ENCODE data around the gene DBNL. TPM values are rescaled to one million over a fixed set of nuclear protein-coding genes. Genes with fewer than 3 reads are reported as not detected.

The DBNL gene
- total and polyA plus RNA-seq, 4 experiments from 2014 or later: 157 to 250 (median 171) TPM

- peaks cover 7% of the 10 kb centered on the region for H3K27me3 ChIP-seq (ENCODE audit: insufficient read depth, low read length)
- no peak overlapping the region for H3K4me3 ChIP-seq (ENCODE audit: low read length in 2 of 2)
- peaks cover 0 to 7% of the 10 kb centered on the region in 2 donors for H3K36me3 Mint-ChIP-seq
- peak overlapping the region in 1 of 7 donors; percentile 30 for H3K27ac Mint-ChIP-seq
- POLR2A ChIA-PET (ENCODE audit: partially characterized antibody): no interaction called here
- peaks cover 5% of the 10 kb centered on the region for H3K4me1 ChIP-seq (ENCODE audit: insufficient read depth, low read length)
- peaks cover 0 to 2% (median 0%) of the 10 kb centered on the region in 8 donors for H3K9me3 Mint-ChIP-seq
- CTCF ChIA-PET (ENCODE audit: partially characterized antibody): no interaction called here
- no peak overlapping the region for H3K4me3 Mint-ChIP-seq
- no peaks in the 10 kb centered on the region for H3K9me3 ChIP-seq (ENCODE audit: control insufficient read depth in 1 of 2, low read length in 2 of 2)
- no peak overlapping the region for H3K27ac ChIP-seq (ENCODE audit: low read depth, low read length)
- DNase-seq: no peak
- intact Hi-C loops (cut with micrococcal nuclease): no loop called here
- no peaks in the 10 kb centered on the region for H3K36me3 ChIP-seq (ENCODE audit: insufficient read depth, low read length)
- peaks cover 2 to 16% (median 4%) of the 10 kb centered on the region in 4 donors for H3K4me1 Mint-ChIP-seq
- peaks cover 4 to 10% of the 10 kb centered on the region in 2 donors for H3K27me3 Mint-ChIP-seq
These were observed 64.6 kb downstream of the DBNL start for GRCh38 chr7:44108768-44109750.

- Mint-ChIP-seq H3K27ac (no peak overlapping the region), H3K4me1 (peaks cover 2 to 14% (median 4%) of the 10 kb centered on the region in 4 donors), H3K27me3 (peaks cover 4 to 10% of the 10 kb centered on the region in 2 donors), H3K36me3 (peaks cover 0 to 13% of the 10 kb centered on the region in 2 donors), H3K9me3 (peaks cover 0 to 2% (median 0%) of the 10 kb centered on the region in 8 donors), H3K4me3 (no peak overlapping the region)
- DNase-seq: no peak
- H3K4me3 ChIP-seq (ENCODE audit: low read length in 2 of 2): no peak overlapping the region
- POLR2A ChIA-PET (ENCODE audit: partially characterized antibody): no interaction called here
- no peak overlapping the region for H3K27ac ChIP-seq (ENCODE audit: low read depth, low read length)
- intact Hi-C loops (cut with micrococcal nuclease): no loop called here
- CTCF ChIA-PET (ENCODE audit: partially characterized antibody): no interaction called here
- H3K27me3 ChIP-seq (ENCODE audit: insufficient read depth, low read length): peaks cover 5% of the 10 kb centered on the region
- H3K9me3 ChIP-seq (ENCODE audit: control insufficient read depth in 1 of 2, low read length in 2 of 2): no peaks in the 10 kb centered on the region
- no peaks in the 10 kb centered on the region for H3K4me1 ChIP-seq (ENCODE audit: insufficient read depth, low read length)
- peaks cover 2% of the 10 kb centered on the region for H3K36me3 ChIP-seq (ENCODE audit: insufficient read depth, low read length)
These were observed 65.5 kb downstream of the DBNL start for GRCh38 chr7:44109991-44110390.

- Histone ChIP-seq H3K36me3 (ENCODE audit: insufficient read depth, low read length) (peaks cover 8% of the 10 kb centered on the region), H3K27me3 (ENCODE audit: insufficient read depth, low read length) (no peaks in the 10 kb centered on the region), H3K9me3 (ENCODE audit: control insufficient read depth in 1 of 2, low read length in 2 of 2) (no peaks in the 10 kb centered on the region), H3K4me3 (ENCODE audit: low read length in 2 of 2) (no peak overlapping the region), H3K27ac (ENCODE audit: low read depth, low read length) (no peak overlapping the region), H3K4me1 (ENCODE audit: insufficient read depth, low read length) (no peaks in the 10 kb centered on the region)
- H3K9me3 Mint-ChIP-seq: no peaks in the 10 kb centered on the region
- H3K27ac Mint-ChIP-seq: no peak overlapping the region
- H3K36me3 Mint-ChIP-seq: peaks cover 0 to 21% of the 10 kb centered on the region in 2 donors
- peaks cover 0 to under 1% of the 10 kb centered on the region in 2 donors for H3K27me3 Mint-ChIP-seq
- POLR2A ChIA-PET (ENCODE audit: partially characterized antibody): no interaction called here
- no peak for DNase-seq
- intact Hi-C loops (cut with micrococcal nuclease): no loop called here
- H3K4me1 Mint-ChIP-seq: peaks cover 0 to 4% (median 0%) of the 10 kb centered on the region in 4 donors
- no peak overlapping the region for H3K4me3 Mint-ChIP-seq
- CTCF ChIA-PET (ENCODE audit: partially characterized antibody): no interaction called here
These were observed 66.5 kb downstream of the DBNL start for GRCh38 chr7:44110719-44111635.

Small RNAs within 50 kb of the gene (microRNA-seq; reads per million reads assigned to microRNA genes)
- gene MIR6837 (ENCODE audit: borderline microRNAs expressed, borderline number of aligned reads, borderline replicate concordance) (0.96 reads per million), gene MIR6838 (ENCODE audit: borderline microRNAs expressed, borderline number of aligned reads, borderline replicate concordance) (0.72 reads per million)

Other genes with a start within 250 kb of the DBNL start
- 10 to 100 TPM; 52.2 to 52.7 TPM for gene MRPS24, start 175.2 kb upstream of the DBNL start, total RNA-seq
- 100 to 1,000 TPM; 130 to 136 TPM for gene MRPS24, start 175.2 kb upstream of the DBNL start, polyA plus RNA-seq
- gene URGCP, start 138.1 kb upstream of the DBNL start, total RNA-seq: 10 to 100 TPM; 35.5 to 36.1 TPM
- gene URGCP, start 138.1 kb upstream of the DBNL start, polyA plus RNA-seq: 10 to 100 TPM; 17.1 to 28.9 TPM
- gene UBE2D4, start 118.3 kb upstream of the DBNL start, total RNA-seq: 10 to 100 TPM; 10.9 to 11.0 TPM
- gene UBE2D4, start 118.3 kb upstream of the DBNL start, polyA plus RNA-seq: 10 to 100 TPM; 16.5 to 21.9 TPM
- gene SPDYE1, start 46.8 kb upstream of the DBNL start, total RNA-seq: under 1 TPM in 1 of 2 experiments, not detected in 1; 0.17 TPM
- gene SPDYE1, start 46.8 kb upstream of the DBNL start, polyA plus RNA-seq: under 1 TPM in 1 of 2 donors, not detected in 1; 0.49 TPM
- gene PGAM2, start 20.9 kb downstream of the DBNL start, total RNA-seq: 1 to 10 TPM; 1.1 to 1.5 TPM
- not detected for gene PGAM2, start 20.9 kb downstream of the DBNL start, polyA plus RNA-seq
- gene POLM, start 37.8 kb downstream of the DBNL start, total RNA-seq: 10 to 100 TPM; 64.8 to 67.2 TPM
- 10 to 100 TPM in 1 of 2 donors, 1 to 10 TPM in 1; 8.0 to 18.2 TPM for gene POLM, start 37.8 kb downstream of the DBNL start, polyA plus RNA-seq
- gene AEBP1, start 59.6 kb downstream of the DBNL start, total RNA-seq: 1 to 10 TPM; 7.8 TPM
- 1 to 10 TPM in 1 of 2 donors, under 1 TPM in 1; 0.20 to 2.3 TPM for gene AEBP1, start 59.6 kb downstream of the DBNL start, polyA plus RNA-seq
- gene POLD2, start 78.8 kb downstream of the DBNL start, total RNA-seq: 10 to 100 TPM; 48.7 to 61.0 TPM
- gene POLD2, start 78.8 kb downstream of the DBNL start, polyA plus RNA-seq: 10 to 100 TPM; 89.4 to 94.4 TPM
- not detected for gene MYL7, start 96.6 kb downstream of the DBNL start, total RNA-seq
- not detected for gene MYL7, start 96.6 kb downstream of the DBNL start, polyA plus RNA-seq
- gene GCK, start 144.7 kb downstream of the DBNL start, total RNA-seq: under 1 TPM in 1 of 2 experiments, not detected in 1; 0.33 TPM
- under 1 TPM in 1 of 2 donors, not detected in 1; 0.38 TPM for gene GCK, start 144.7 kb downstream of the DBNL start, polyA plus RNA-seq
- 10 to 100 TPM; 62.7 to 63.2 TPM for gene YKT6, start 156.3 kb downstream of the DBNL start, total RNA-seq
- gene YKT6, start 156.3 kb downstream of the DBNL start, polyA plus RNA-seq: 10 to 100 TPM; 41.6 to 42.5 TPM